B cell (primary cell): ENCODE measurements around the gene KLHL6. TPM values are rescaled to one million over a fixed set of nuclear protein-coding genes. Genes with fewer than 3 reads are reported as not detected.

Experiments
- ATAC-seq: fragments of 200-7000 bp; cut with Tn5 transposase; one replicate; pipeline ENCODE4 v1.10.0; 2021; ENCODE audit warnings: low read depth, mild to moderate bottlenecking, moderate number of reproducible peaks, moderate library complexity
- CTCF ChIA-PET: fragments of 350-600 bp; sonication (Branson Sonifier 250); formaldehyde crosslinking; loops from one replicate; lab custom pipeline; 2021; ENCODE audit warnings: antibody characterized with exemption, inconsistent platforms; lab: Charles Lee
- POLR2A ChIA-PET: fragments of 350-600 bp; sonication (Branson Sonifier 250); formaldehyde crosslinking; loops from one replicate; lab custom pipeline; 2021; ENCODE audit warnings: antibody characterized with exemption; lab: Charles Lee
- DNase-seq: peaks from one replicate; pipeline ENCODE4 v3.0.0; 2013
- H2AFZ ChIP-seq: 2 replicates; pipeline ENCODE4 v1.6.1; 2012; ENCODE audit warnings: mild to moderate bottlenecking, low read depth, low read length; ENCODE audit not compliant: insufficient read depth, poor library complexity, severe bottlenecking
- H3K27ac ChIP-seq, 2 donors: 1 replicate in 1 of 2; 2 replicates in 1 of 2; pipeline ENCODE4 v1.5.1; 2012 to 2013; ENCODE audit warnings: low read length in 2 of 2, mild to moderate bottlenecking in 2 of 2, moderate library complexity in 1 of 2
- H3K27me3 ChIP-seq, 4 experiments: fragments of 200-600 bp in 1 of 4; sonication (generic) in 1 of 4; replicated peaks in 1 of 4; 1 replicate in 2 of 4; 2 replicates in 2 of 4; pipeline versions ENCODE4 v1.6.1 to v1.7.0; 2013 to 2016; ENCODE audit warnings: low read length in 3 of 4, mild to moderate bottlenecking in 2 of 4, mixed read lengths in 1 of 4, moderate library complexity in 1 of 4; ENCODE audit not compliant: insufficient read depth in 4 of 4, control insufficient read depth in 3 of 4; ENCODE audit errors: control extremely low read depth in 1 of 4
- H3K36me3 ChIP-seq, 2 experiments: replicated peaks in 1 of 2; 1 replicate in 1 of 2; 2 replicates in 1 of 2; pipeline versions ENCODE4 v1.6.1 to v1.7.1; 2013; ENCODE audit warnings: low read length in 1 of 2; ENCODE audit not compliant: insufficient read depth in 2 of 2, control insufficient read depth in 1 of 2; ENCODE audit errors: control extremely low read depth in 1 of 2, extremely low read depth in 1 of 2
- H3K4me1 ChIP-seq, 2 donors: fragments of 200-600 bp in 1 of 2; sonication (generic) in 1 of 2; 1 replicate in 1 of 2; 2 replicates in 1 of 2; pipeline versions ENCODE4 v1.5.1 to v1.6.1; 2013 to 2017; ENCODE audit warnings: low read length in 2 of 2; ENCODE audit not compliant: control insufficient read depth in 2 of 2, insufficient read depth in 2 of 2
- H3K4me2 ChIP-seq: replicated peaks from 2 replicates; pipeline ENCODE3; 2012; ENCODE audit warnings: mild to moderate bottlenecking, low read depth, low read length; ENCODE audit not compliant: poor library complexity, severe bottlenecking
- H3K4me3 ChIP-seq, 5 experiments: fragments of 200-600 bp in 1 of 5; sonication (generic) in 1 of 5; 1 replicate in 3 of 5; 2 replicates in 2 of 5; pipeline versions ENCODE4 v1.5.1 to v1.7.0; 2011 to 2016; ENCODE audit warnings: low read length in 4 of 5, mild to moderate bottlenecking in 4 of 5, low read depth in 2 of 5, control low read depth in 1 of 5, moderate library complexity in 1 of 5; ENCODE audit not compliant: insufficient read depth in 1 of 5; ENCODE audit errors: control extremely low read depth in 1 of 5, extremely low read depth in 1 of 5
- H3K79me2 ChIP-seq: fragments of 200-600 bp; sonication (generic); one replicate; pipeline ENCODE4 v1.6.0; 2016; ENCODE audit warnings: low read length; ENCODE audit not compliant: control insufficient read depth, insufficient read depth
- H3K9ac ChIP-seq: fragments of 200-600 bp; sonication (generic); 2 replicates; pipeline ENCODE4 v1.6.1; 2017; ENCODE audit warnings: mild to moderate bottlenecking, low read length, moderate library complexity
- H3K9me3 ChIP-seq, 3 donors: one replicate each; pipeline versions ENCODE4 v1.6.1 to v1.7.1; 2013; ENCODE audit warnings: low read length in 2 of 3; ENCODE audit not compliant: control insufficient read depth in 2 of 3, insufficient read depth in 1 of 3; ENCODE audit errors: control extremely low read depth in 1 of 3
- H4K20me1 ChIP-seq: 2 replicates; pipeline ENCODE4 v1.6.0; 2012; ENCODE audit warnings: mild to moderate bottlenecking, low read length; ENCODE audit not compliant: insufficient read depth, control insufficient read depth, poor library complexity, severe bottlenecking
- H3K27ac Mint-ChIP-seq: one replicate; pipeline ENCODE4 v1.8.0; 2021; ENCODE audit warnings: mixed read lengths
- H3K27me3 Mint-ChIP-seq: one replicate; pipeline ENCODE4 v1.8.0; 2021; ENCODE audit warnings: mixed read lengths
- H3K4me1 Mint-ChIP-seq: one replicate; pipeline ENCODE4 v1.8.0; 2021; ENCODE audit warnings: mixed read lengths
- H3K4me3 Mint-ChIP-seq: one replicate; pipeline ENCODE4 v1.8.0; 2021; ENCODE audit warnings: mixed read lengths
- H3K9me3 Mint-ChIP-seq: one replicate; pipeline ENCODE4 v1.8.0; 2022; ENCODE audit warnings: mixed read lengths; ENCODE audit not compliant: insufficient read depth
- EZH2 ChIP-seq: IDR thresholded peaks from 2 replicates; pipeline ENCODE4 v1.6.1; 2012; ENCODE audit warnings: borderline replicate concordance, low read depth, mild to moderate bottlenecking, moderate library complexity, low read length; ENCODE audit not compliant: insufficient read depth, poor library complexity, severe bottlenecking
- WGBS: methylation state at CpG from one replicate; pipeline ENCODE4 v1.1.5; 2013; ENCODE audit warnings: missing lambda C conversion rate; ENCODE audit not compliant: insufficient coverage; 5-methylcytosine and 5-hydroxymethylcytosine counted together
- intact Hi-C: fragments of 100-400 bp; cut with micrococcal nuclease; formaldehyde crosslinking; loops from one replicate; pipeline ENCODE4 v1.10.0; 2022
- polyA plus RNA-seq: library from polyadenylated mRNA; depleted of rRNA; stranded (reverse); fragments of >200 nt; gene quantifications from 2 replicates; pipeline ENCODE4 v1.2.3, GENCODE V29; 2012
- total RNA-seq, 2 donors: library from RNA; stranded (reverse); fragments of 120-200 nt in 1 of 2; gene quantifications; 1 replicate in 1 of 2; 2 replicates in 1 of 2; pipeline versions ENCODE4 v1.2.3 to v1.2.4, GENCODE V29; 2013 to 2022
- TF ChIP-seq, protein P1 (sequence below): fragments of 200-600 bp; IDR thresholded peaks from one replicate; pipeline ENCODE4 v1.8.0; 2022; ENCODE audit warnings: antibody characterized with exemption, mild to moderate bottlenecking

KLHL6 gene
- total and polyA plus RNA-seq, 2 donors (not counting 1 experiment from before 2014, with no cell fraction given): 29.6 to 69.7 TPM

DNA sequence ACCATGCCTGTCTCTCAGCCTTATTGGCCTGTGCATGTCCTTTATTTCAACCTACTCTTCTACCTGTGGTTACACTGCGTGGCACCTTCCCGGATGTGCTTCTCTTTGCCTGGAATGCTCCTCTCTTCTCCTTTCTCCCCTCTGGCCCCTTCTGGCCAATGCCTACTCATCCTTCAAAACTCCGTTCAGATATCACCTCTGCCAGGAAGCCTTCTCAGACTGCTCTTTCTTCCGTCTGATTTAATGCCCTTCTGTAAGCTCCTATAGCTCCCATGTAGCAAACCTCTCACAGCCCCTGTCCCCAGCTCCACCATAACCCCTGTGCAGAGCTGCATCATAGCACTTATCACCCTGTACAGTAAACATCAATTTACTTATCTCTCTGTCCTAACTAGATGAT lies 13.2 kb downstream of the KLHL6 start:
- Mint-ChIP-seq H3K9me3 (no peaks in the 10 kb centered on the region), H3K27ac (peak overlapping the region; percentile 94), H3K27me3 (no peaks in the 10 kb centered on the region), H3K4me3 (peak overlapping the region; percentile 80), H3K4me1 (peaks cover 89% of the 10 kb centered on the region)
- H3K4me1 ChIP-seq: peaks cover 56 to 83% of the 10 kb centered on the region in 2 donors
- ChIA-PET CTCF (interaction anchor here (0.6 to 3.4 kb wide), 6 partner anchors 10 to 1006 kb away, joined by 3 to 19 read pairs (median 5); no protein-coding TSS in a partner anchor), POLR2A (interaction anchor here (0.6 to 2.0 kb wide), 3 partner anchors 10 to 26 kb away, joined by 4 to 11 read pairs (median 4); partner anchors contain the start of gene KLHL6)
- 84% methylated on average over 4 of the region's 4 CpGs for WGBS
- no peak overlapping the region for H3K4me3 ChIP-seq
- ATAC-seq (no peak), DNase-seq (no peak)
- H4K20me1 ChIP-seq: peaks cover 76% of the 10 kb centered on the region
- peaks cover 93% of the 10 kb centered on the region for H3K79me2 ChIP-seq
- TF ChIP-seq, protein P1, sequence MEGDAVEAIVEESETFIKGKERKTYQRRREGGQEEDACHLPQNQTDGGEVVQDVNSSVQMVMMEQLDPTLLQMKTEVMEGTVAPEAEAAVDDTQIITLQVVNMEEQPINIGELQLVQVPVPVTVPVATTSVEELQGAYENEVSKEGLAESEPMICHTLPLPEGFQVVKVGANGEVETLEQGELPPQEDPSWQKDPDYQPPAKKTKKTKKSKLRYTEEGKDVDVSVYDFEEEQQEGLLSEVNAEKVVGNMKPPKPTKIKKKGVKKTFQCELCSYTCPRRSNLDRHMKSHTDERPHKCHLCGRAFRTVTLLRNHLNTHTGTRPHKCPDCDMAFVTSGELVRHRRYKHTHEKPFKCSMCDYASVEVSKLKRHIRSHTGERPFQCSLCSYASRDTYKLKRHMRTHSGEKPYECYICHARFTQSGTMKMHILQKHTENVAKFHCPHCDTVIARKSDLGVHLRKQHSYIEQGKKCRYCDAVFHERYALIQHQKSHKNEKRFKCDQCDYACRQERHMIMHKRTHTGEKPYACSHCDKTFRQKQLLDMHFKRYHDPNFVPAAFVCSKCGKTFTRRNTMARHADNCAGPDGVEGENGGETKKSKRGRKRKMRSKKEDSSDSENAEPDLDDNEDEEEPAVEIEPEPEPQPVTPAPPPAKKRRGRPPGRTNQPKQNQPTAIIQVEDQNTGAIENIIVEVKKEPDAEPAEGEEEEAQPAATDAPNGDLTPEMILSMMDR: no peak
- TF ChIP-seq EZH2: no peak
- intact Hi-C loops: no loop called here
- H3K9ac ChIP-seq: peak overlapping the region; percentile 2
- no peaks in the 10 kb centered on the region for H3K9me3 ChIP-seq
- peak overlapping the region; percentile 30 to 75 for H3K27ac ChIP-seq
- no peaks in the 10 kb centered on the region for H3K27me3 ChIP-seq
- H2AFZ ChIP-seq: no peak overlapping the region
- peak overlapping the region; percentile 54 for H3K4me2 ChIP-seq
- H3K36me3 ChIP-seq: peaks cover 0 to 8% of the 10 kb centered on the region in 2 experiments

DNA sequence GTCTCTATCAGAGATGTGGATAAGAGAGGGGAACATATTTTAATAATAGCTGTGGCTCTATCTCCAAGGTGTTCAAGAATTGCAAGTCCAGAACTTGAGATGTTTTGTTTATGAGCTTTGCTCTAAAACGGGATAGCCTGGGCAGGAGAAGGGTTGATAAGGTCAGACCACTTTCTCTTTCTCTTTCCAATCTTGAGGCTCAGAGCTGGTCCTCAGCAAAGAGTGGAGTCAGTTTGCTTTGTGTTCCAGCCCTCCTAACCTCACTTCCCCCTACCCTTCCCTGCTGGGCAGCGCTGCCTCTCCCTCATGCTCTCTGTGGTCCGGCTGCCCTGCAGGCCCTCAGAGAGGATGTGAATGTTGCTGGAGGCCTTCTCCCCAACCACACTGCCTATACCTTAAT lies 13.8 kb downstream of the KLHL6 start:
- no peaks in the 10 kb centered on the region for H3K27me3 Mint-ChIP-seq
- WGBS: 15% methylated on average over 2 of the region's 3 CpGs
- H3K9ac ChIP-seq: peak overlapping the region; percentile 2
- H3K4me2 ChIP-seq: peak overlapping the region; percentile 54
- no peaks in the 10 kb centered on the region for H3K9me3 ChIP-seq
- peak overlapping the region; percentile 64 to 75 for H3K27ac ChIP-seq
- TF ChIP-seq, protein P1: no peak
- TF ChIP-seq EZH2: no peak
- H3K36me3 ChIP-seq: peaks cover 0 to 8% of the 10 kb centered on the region in 2 experiments
- DNase-seq (peak; percentile 60), ATAC-seq (peak; percentile 44)
- peak overlapping the region; percentile 94 for H3K27ac Mint-ChIP-seq
- H3K4me1 ChIP-seq: peaks cover 62 to 89% of the 10 kb centered on the region in 2 donors
- no peak overlapping the region for H2AFZ ChIP-seq
- ChIA-PET CTCF (interaction anchor here (0.7 to 3.4 kb wide), 10 partner anchors 10 to 225 kb away, joined by 3 to 19 read pairs (median 5); no protein-coding TSS in a partner anchor), POLR2A (interaction anchor here (1.0 to 2.4 kb wide), 4 partner anchors 11 to 25 kb away, joined by 4 to 11 read pairs (median 8); partner anchors contain the start of gene KLHL6)
- H3K9me3 Mint-ChIP-seq: no peaks in the 10 kb centered on the region
- peaks cover 92% of the 10 kb centered on the region for H3K4me1 Mint-ChIP-seq
- peaks cover 82% of the 10 kb centered on the region for H4K20me1 ChIP-seq
- peak overlapping the region in 2 of 5 experiments; percentile 1 to 38 for H3K4me3 ChIP-seq
- peaks cover 93% of the 10 kb centered on the region for H3K79me2 ChIP-seq
- intact Hi-C loops: loop anchor here (1.0 to 2.0 kb wide), 3 partner anchors 14 to 95 kb away; partner anchors contain the start of gene KLHL6
- peak overlapping the region; percentile 80 for H3K4me3 Mint-ChIP-seq
- H3K27me3 ChIP-seq: no peaks in the 10 kb centered on the region
